CD14-positive monocyte (primary cell): Measurements from ENCODE around the gene EML4. TPM values are rescaled to one million over a fixed set of nuclear protein-coding genes. Genes with fewer than 3 reads are reported as not detected.

Experiments used
- DNase-seq, 3 donors: peaks; one replicate each; pipeline ENCODE4 v3.0.0-alpha.2; 2011 to 2022
- H2AFZ ChIP-seq: 2 replicates; pipeline ENCODE4 v1.6.0; 2012; ENCODE audit warnings: mild to moderate bottlenecking, low read depth, low read length, inconsistent platforms; ENCODE audit not compliant: insufficient read depth, poor library complexity, severe bottlenecking
- H3K27ac ChIP-seq, 2 donors: 1 replicate in 1 of 2; 2 replicates in 1 of 2; pipeline ENCODE4 v1.5.1; 2012 to 2013; ENCODE audit warnings: low read length in 2 of 2, control low read depth in 1 of 2, inconsistent platforms in 1 of 2, low read depth in 1 of 2, mild to moderate bottlenecking in 1 of 2
- H3K27me3 ChIP-seq, 2 donors: one replicate each; pipeline versions ENCODE4 v1.6.0 to v1.6.1; 2011 to 2013; ENCODE audit warnings: low read length in 2 of 2; ENCODE audit not compliant: control insufficient read depth in 2 of 2, insufficient read depth in 2 of 2
- H3K36me3 ChIP-seq, 2 donors: replicated peaks in 1 of 2; 1 replicate in 1 of 2; 2 replicates in 1 of 2; pipeline versions ENCODE4 v1.5.1 to v1.6.1; 2012 to 2013; ENCODE audit warnings: low read length in 2 of 2, control low read depth in 1 of 2, inconsistent platforms in 1 of 2, mild to moderate bottlenecking in 1 of 2; ENCODE audit not compliant: insufficient read depth in 2 of 2, control insufficient read depth in 1 of 2
- H3K4me1 ChIP-seq, 2 donors: 1 replicate in 1 of 2; 2 replicates in 1 of 2; pipeline versions ENCODE4 v1.5.1 to v1.6.1; 2012 to 2013; ENCODE audit warnings: low read length in 2 of 2, control low read depth in 1 of 2, inconsistent platforms in 1 of 2, mild to moderate bottlenecking in 1 of 2, moderate library complexity in 1 of 2; ENCODE audit not compliant: insufficient read depth in 2 of 2, control insufficient read depth in 1 of 2
- H3K4me2 ChIP-seq: replicated peaks from 2 replicates; pipeline ENCODE3; 2012; ENCODE audit warnings: low read length, moderate library complexity, mild to moderate bottlenecking; ENCODE audit not compliant: poor library complexity, severe bottlenecking; ENCODE audit errors: extremely low read depth
- H3K4me3 ChIP-seq, 3 experiments: fragments of 200-600 bp in 1 of 3; sonication (generic) in 1 of 3; replicated peaks in 1 of 3; 1 replicate in 2 of 3; 2 replicates in 1 of 3; pipeline ENCODE4 v1.5.1; 2011 to 2013; ENCODE audit warnings: low read length in 3 of 3, mild to moderate bottlenecking in 3 of 3, control low read depth in 2 of 3, low read depth in 2 of 3, inconsistent platforms in 1 of 3, moderate library complexity in 1 of 3
- H3K79me2 ChIP-seq: 2 replicates; pipeline ENCODE4 v1.6.0; 2012; ENCODE audit warnings: mild to moderate bottlenecking, control low read depth, inconsistent platforms, low read length, moderate library complexity; ENCODE audit not compliant: insufficient read depth
- H3K9ac ChIP-seq: 2 replicates; pipeline ENCODE4 v1.6.0; 2017; ENCODE audit warnings: low read length, mild to moderate bottlenecking; ENCODE audit not compliant: insufficient read depth, poor library complexity, severe bottlenecking
- H3K9me3 ChIP-seq, 2 donors: replicated peaks in 1 of 2; 1 replicate in 1 of 2; 2 replicates in 1 of 2; pipeline versions ENCODE4 v1.5.1 to v1.6.1; 2012 to 2013; ENCODE audit warnings: low read length in 2 of 2, control low read depth in 1 of 2; ENCODE audit not compliant: control insufficient read depth in 1 of 2, insufficient read depth in 1 of 2
- H4K20me1 ChIP-seq: 2 replicates; pipeline ENCODE4 v1.6.0; 2012; ENCODE audit warnings: mild to moderate bottlenecking, low read length, control low read depth, moderate library complexity; ENCODE audit not compliant: insufficient read depth
- H3K27ac Mint-ChIP-seq, 7 donors: one replicate each; pipeline ENCODE4 v1.8.0; 2020; ENCODE audit warnings: mild to moderate bottlenecking in 7 of 7, mixed read lengths in 7 of 7, moderate library complexity in 6 of 7, inconsistent platforms in 2 of 7
- H3K27me3 Mint-ChIP-seq, 3 donors: one replicate each; pipeline ENCODE4 v1.8.0; 2021 to 2022; ENCODE audit warnings: low read depth in 3 of 3, mild to moderate bottlenecking in 3 of 3, mixed read lengths in 3 of 3, moderate library complexity in 3 of 3, inconsistent platforms in 1 of 3
- H3K36me3 Mint-ChIP-seq, 2 donors: one replicate each; pipeline ENCODE4 v1.8.0; 2020; ENCODE audit warnings: mixed read lengths in 2 of 2, inconsistent platforms in 1 of 2, mild to moderate bottlenecking in 1 of 2
- H3K4me1 Mint-ChIP-seq: one replicate; pipeline ENCODE4 v1.8.0; 2020; ENCODE audit warnings: mild to moderate bottlenecking, mixed read lengths
- H3K4me3 Mint-ChIP-seq, 2 donors: one replicate each; pipeline ENCODE4 v1.8.0; 2020; ENCODE audit warnings: mild to moderate bottlenecking in 2 of 2, mixed read lengths in 2 of 2, moderate library complexity in 1 of 2
- H3K9me3 Mint-ChIP-seq, 7 donors: one replicate each; pipeline ENCODE4 v1.8.0; 2020 to 2022; ENCODE audit warnings: mixed read lengths in 7 of 7, mild to moderate bottlenecking in 6 of 7, moderate library complexity in 6 of 7, inconsistent platforms in 2 of 7
- CTCF ChIP-seq: fragments of 200-600 bp; IDR thresholded peaks from one replicate; pipeline ENCODE4 v1.8.0; 2022; ENCODE audit warnings: antibody characterized with exemption, mild to moderate bottlenecking
- WGBS: methylation state at CpG from one replicate; pipeline ENCODE4 v1.1.5; 2013; ENCODE audit warnings: missing lambda C conversion rate; ENCODE audit not compliant: insufficient coverage; 5-methylcytosine and 5-hydroxymethylcytosine counted together
- intact Hi-C, 2 donors: fragments of 100-400 bp; cut with micrococcal nuclease; formaldehyde crosslinking; loops; one replicate each; pipeline versions ENCODE4 v1.15.0 to v1.15.1; 2023
- polyA plus RNA-seq, 3 donors: library from polyadenylated mRNA; depleted of rRNA in 1 of 3; unstranded in 2 of 3; stranded (reverse) in 1 of 3; fragments of 300-500 nt in 2 of 3; fragments of >200 nt in 1 of 3; fragmentation: Illumina TruSeq in 2 of 3; gene quantifications; 1 replicate in 2 of 3; 2 replicates in 1 of 3; pipeline ENCODE4 v1.2.3, GENCODE V29; 2012 to 2021

The EML4 gene
- polyA plus RNA-seq, 3 donors = 11.5 to 24.3 (median 15.0) TPM

DNA sequence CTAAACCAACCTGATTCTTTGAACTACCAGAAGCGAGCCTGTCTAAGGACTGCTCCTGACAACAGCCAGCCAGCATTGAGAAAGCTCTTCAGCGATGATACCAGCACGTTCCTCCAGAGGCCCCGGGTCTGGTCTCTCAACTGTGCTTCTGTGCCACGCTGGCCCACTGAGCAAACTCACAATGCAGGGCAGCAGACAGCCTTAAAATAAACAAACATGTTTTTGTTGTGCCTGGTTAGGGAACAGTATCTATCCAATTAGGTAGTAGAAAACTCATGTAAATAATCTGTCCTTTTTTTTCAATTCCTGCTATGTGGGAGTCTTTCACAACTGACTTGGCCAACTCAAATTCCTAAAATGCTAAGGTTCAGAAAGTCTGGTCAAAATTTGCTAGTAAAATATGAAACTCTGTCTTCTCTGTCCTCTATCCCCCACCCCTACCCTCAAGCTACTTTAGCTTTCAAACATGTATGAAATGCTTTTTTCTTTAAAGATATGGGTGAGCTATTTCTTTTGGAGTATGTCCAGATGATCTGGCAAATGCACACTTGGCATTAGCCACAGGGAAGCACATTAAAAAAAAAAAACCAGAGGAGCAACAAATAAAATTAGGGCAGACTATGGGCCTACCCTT is 21.4 kb upstream of the EML4 start:
- intact Hi-C loops = no loop called here
- H3K9me3 Mint-ChIP-seq = peaks cover 4 to 12% (median 8%) of the 10 kb centered on the region in 7 donors
- no peaks in the 10 kb centered on the region for H3K36me3 ChIP-seq
- TF ChIP-seq CTCF = no peak
- 94% methylated on average over 2 of the region's 5 CpGs for WGBS
- no peak overlapping the region for H3K9ac ChIP-seq
- H3K27ac ChIP-seq = no peak overlapping the region
- no peaks in the 10 kb centered on the region for H3K36me3 Mint-ChIP-seq
- peaks cover 3 to 6% of the 10 kb centered on the region in 2 donors for H3K9me3 ChIP-seq
- peaks cover 6% of the 10 kb centered on the region for H3K4me1 Mint-ChIP-seq
- no peak overlapping the region for H3K27ac Mint-ChIP-seq
- DNase-seq = no peak
- H3K27me3 ChIP-seq = no peaks in the 10 kb centered on the region
- no peak overlapping the region for H3K4me3 Mint-ChIP-seq
- H3K4me1 ChIP-seq = peaks cover 0 to 2% of the 10 kb centered on the region in 2 donors
- no peak overlapping the region for H3K4me2 ChIP-seq
- H4K20me1 ChIP-seq = no peaks in the 10 kb centered on the region
- H3K79me2 ChIP-seq = no peaks in the 10 kb centered on the region
- H3K27me3 Mint-ChIP-seq = peaks cover 2 to 19% (median 7%) of the 10 kb centered on the region in 3 donors
- no peak overlapping the region for H3K4me3 ChIP-seq
- H2AFZ ChIP-seq = no peak overlapping the region

- Mint-ChIP-seq H3K27ac (no peak overlapping the region), H3K4me3 (no peak overlapping the region), H3K4me1 (peaks cover 4% of the 10 kb centered on the region), H3K9me3 (peaks cover 5 to 12% (median 9%) of the 10 kb centered on the region in 7 donors), H3K27me3 (peaks cover 2 to 8% (median 5%) of the 10 kb centered on the region in 3 donors), H3K36me3 (no peaks in the 10 kb centered on the region)
- H3K27ac ChIP-seq = no peak overlapping the region
- H3K9ac ChIP-seq = no peak overlapping the region
- TF ChIP-seq CTCF = no peak
- no peak for DNase-seq
- no peak overlapping the region for H3K4me2 ChIP-seq
- no peaks in the 10 kb centered on the region for H3K27me3 ChIP-seq
- H3K79me2 ChIP-seq = no peaks in the 10 kb centered on the region
- intact Hi-C loops = no loop called here
- H3K4me3 ChIP-seq = no peak overlapping the region
- no peaks in the 10 kb centered on the region for H3K36me3 ChIP-seq
- no peaks in the 10 kb centered on the region for H4K20me1 ChIP-seq
- peaks cover 6% of the 10 kb centered on the region in 2 donors for H3K9me3 ChIP-seq
- H2AFZ ChIP-seq = no peak overlapping the region
- H3K4me1 ChIP-seq = no peaks in the 10 kb centered on the region
Observed at GRCh38 chr2:42150159-42150558, 19.0 kb upstream of the EML4 start.
